Fibroblast of pulmonary artery (primary cell): ENCODE data around the gene NFIX.
"Not testable (repeated sequence)": the region's sequence is repeated elsewhere in the genome, so short reads cannot be mapped to it uniquely, and the experiment has no call there.

ENCODE experiments used
- DNase-seq: peaks from one replicate; pipeline ENCODE4 v3.0.0-alpha.2; 2010; ENCODE audit warnings: low read depth
- H3K4me3 ChIP-seq: replicated peaks from 2 replicates; pipeline ENCODE4 v1.5.1; 2011; ENCODE audit warnings: low read depth, mild to moderate bottlenecking, control low read depth, low read length, moderate library complexity
- CTCF ChIP-seq: IDR thresholded peaks from 2 replicates; pipeline ENCODE4 v1.5.1; 2011; ENCODE audit warnings: mild to moderate bottlenecking, control low read depth, low read length, inconsistent platforms; ENCODE audit errors: missing control alignments

The NFIX gene

GRCh38 chr19:12954612-12954962 lies 40.7 kb upstream of the NFIX start:
- TF ChIP-seq CTCF = no peak
- H3K4me3 ChIP-seq = no peak overlapping the region
- no peak for DNase-seq

DNA sequence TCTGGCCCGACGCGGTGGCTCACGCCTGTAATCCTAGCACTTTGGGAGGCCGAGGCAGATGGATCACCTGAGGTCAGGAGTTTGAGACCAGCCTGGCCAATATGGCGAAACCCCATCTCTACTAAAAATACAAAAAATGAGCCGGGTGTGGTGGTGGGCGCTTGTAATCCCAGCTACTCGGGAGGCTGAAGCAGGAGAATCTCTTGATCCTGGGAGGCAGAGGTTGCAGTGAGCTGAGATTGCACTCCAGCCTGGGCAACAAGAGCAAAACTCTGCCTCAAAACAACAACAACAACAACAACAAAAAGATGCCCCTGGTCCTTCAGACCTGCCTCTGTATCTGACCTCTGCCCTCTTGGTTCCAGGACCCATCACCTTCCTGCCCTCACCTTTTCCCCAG lies 39.7 kb upstream of the NFIX start:
- peak overlapping the region; percentile 93 for H3K4me3 ChIP-seq
- not testable (repeated sequence) for DNase-seq

- H3K4me3 ChIP-seq = peak overlapping the region; percentile 93
- TF ChIP-seq CTCF = no peak
- DNase-seq = no peak
These were observed 39.3 kb upstream of the NFIX start for GRCh38 chr19:12955996-12956395.

DNA sequence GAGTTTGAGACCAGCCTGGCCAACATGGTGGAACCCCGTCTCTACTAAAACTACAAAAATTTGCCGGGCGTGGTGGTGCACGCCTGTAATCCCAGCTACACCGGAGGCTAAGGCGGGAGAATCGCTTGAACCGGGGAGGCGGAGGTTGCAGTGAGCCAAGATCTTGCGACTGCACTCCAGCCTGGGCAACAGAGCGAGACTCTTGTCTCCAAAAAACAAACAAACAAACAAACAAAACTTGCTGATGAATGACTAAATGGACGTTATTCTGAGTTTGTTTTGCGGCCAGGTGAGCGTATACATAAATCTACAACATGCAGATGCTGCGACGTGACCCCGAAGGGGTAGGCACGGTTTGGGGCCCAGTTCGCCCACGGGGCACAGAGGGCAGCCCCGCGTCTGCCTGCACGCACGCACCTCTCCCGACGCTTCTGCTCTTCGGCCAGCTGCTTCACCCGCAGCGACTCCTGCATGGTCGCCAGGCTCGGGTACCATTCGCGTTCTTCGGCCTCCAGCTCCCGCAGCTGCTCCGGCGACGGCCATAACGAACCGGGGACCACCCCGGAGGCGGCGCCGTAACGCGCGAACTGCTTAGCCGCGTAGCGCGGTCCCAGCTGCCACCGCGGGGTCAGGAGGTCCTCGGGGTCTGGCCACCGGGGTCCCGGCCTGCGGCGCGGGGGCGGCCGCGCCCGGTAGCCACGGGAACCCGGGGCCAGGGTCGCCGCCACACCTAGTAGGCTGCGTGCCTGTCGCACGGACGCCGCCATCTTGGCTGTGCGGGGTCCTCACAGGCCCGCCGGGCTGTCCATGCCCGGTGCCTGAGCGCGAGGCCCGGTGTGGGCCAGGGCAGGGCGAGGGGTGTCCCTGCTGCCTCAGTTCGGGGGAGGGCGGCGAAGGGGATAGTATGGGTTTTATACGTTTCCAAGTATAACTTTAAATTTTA lies 38.6 kb upstream of the NFIX start, which contains the start of gene GADD45GIP1:
Gene GADD45GIP1, minus strand, starts transcription at position 778 of the 943 bp plus-strand sequence. Its CDS starts 11 bp downstream, at position 767.
- peak; percentile 80 for DNase-seq
- no peak for TF ChIP-seq CTCF

DNA sequence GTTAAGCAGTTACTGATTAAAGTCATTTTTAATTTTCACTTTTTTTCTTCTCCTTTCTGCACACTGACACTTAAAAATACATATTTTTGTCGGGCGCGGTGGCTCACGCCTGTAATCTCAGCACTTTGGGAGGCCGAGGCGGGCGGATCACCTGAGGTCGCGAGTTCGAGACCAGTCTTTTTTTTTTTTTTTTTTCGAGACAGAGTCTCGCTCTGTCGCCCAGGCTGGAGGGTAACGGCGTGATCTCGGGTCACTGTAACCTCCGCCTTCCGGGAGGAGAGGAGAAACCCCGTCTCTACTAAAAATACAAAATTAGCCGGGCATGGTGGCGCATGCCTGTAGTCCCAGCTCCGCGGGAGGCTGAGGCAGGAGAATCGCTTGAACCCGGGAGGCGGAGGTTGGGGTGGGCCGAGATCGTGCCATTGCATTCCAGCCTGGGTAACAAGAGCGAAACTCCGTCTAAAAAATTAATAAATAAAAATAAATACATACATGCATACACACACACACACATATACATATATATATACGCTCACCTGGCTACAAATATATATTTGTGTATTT lies 37.8 kb upstream of the NFIX start:
- H3K4me3 ChIP-seq = peak overlapping the region; percentile 93
- DNase-seq = not testable (repeated sequence)

More for the DNA sequence above, 38.6 kb upstream of the NFIX start, which contains the start of gene GADD45GIP1:
- H3K4me3 ChIP-seq = peak within 1 kb of the TSS; percentile 93

DNA sequence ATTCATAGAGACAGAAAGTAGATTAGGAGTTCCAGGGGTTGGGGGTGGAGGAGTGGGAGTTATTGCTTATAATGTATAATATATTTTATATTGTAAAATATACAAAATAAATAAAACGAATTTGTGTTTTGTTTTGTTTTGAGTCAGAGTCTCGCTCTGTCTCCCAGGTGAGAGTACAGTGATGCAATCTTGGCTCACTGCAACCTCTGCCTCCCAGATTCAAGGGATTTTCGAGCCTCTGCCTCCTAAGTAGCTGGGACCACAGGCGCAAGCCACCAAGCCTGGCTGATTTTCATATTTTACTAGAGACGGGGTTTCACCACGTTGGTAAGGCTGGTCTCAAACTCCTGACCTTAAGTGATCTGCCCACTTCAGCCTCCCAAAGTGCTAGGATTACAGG lies 35.8 kb upstream of the NFIX start:
- no peak for TF ChIP-seq CTCF
- no peak overlapping the region for H3K4me3 ChIP-seq
- DNase-seq = no peak

- peak; percentile 75 for DNase-seq
- peak; percentile 77 for TF ChIP-seq CTCF
- H3K4me3 ChIP-seq = peak overlapping the region; percentile 63
These were observed 30.1 kb upstream of the NFIX start for GRCh38 chr19:12965017-12965811.
